ENCODE results near the gene IL36B. TPM values are rescaled to one million over a fixed set of nuclear protein-coding genes. Genes with fewer than 3 reads are reported as not detected.

The IL36B gene
- polyA plus RNA-seq, 1 of the 3 experiments (the other 2 are of a cell fraction): not detected

GRCh38 chr2:113028112-113028511 is 24.6 kb downstream of the IL36B start:
- TF ChIP-seq RXRA (IDR thresholded peaks at IDR 0.05; ENCODE audit: borderline replicate concordance, low read depth) (no peak), TAF1 (IDR thresholded peaks at IDR 0.05; ENCODE audit: borderline replicate concordance, low read depth, low read length) (no peak), POLR2AphosphoS5 (IDR thresholded peaks at IDR 0.05; ENCODE audit: low read depth, low read length) (no peak), SMC3 (IDR thresholded peaks at IDR 0.05; ENCODE audit: low read depth, low read length) (no peak)
- TF ChIP-seq, protein P1, sequence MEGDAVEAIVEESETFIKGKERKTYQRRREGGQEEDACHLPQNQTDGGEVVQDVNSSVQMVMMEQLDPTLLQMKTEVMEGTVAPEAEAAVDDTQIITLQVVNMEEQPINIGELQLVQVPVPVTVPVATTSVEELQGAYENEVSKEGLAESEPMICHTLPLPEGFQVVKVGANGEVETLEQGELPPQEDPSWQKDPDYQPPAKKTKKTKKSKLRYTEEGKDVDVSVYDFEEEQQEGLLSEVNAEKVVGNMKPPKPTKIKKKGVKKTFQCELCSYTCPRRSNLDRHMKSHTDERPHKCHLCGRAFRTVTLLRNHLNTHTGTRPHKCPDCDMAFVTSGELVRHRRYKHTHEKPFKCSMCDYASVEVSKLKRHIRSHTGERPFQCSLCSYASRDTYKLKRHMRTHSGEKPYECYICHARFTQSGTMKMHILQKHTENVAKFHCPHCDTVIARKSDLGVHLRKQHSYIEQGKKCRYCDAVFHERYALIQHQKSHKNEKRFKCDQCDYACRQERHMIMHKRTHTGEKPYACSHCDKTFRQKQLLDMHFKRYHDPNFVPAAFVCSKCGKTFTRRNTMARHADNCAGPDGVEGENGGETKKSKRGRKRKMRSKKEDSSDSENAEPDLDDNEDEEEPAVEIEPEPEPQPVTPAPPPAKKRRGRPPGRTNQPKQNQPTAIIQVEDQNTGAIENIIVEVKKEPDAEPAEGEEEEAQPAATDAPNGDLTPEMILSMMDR (IDR thresholded peaks at IDR 0.05): no peak
- Histone ChIP-seq H2AFZ (ENCODE audit: low read depth) (no peak overlapping the region), H3K9ac (no peak overlapping the region), H3K9me3 (no peaks in the 10 kb centered on the region), H3K4me2 (no peak overlapping the region), H3F3A (replicated peaks; ENCODE audit: insufficient read depth) (no peaks in the 10 kb centered on the region), H3K36me3 (replicated peaks in 1 of 2; ENCODE audit: control insufficient read depth in 1 of 2, insufficient read depth in 2 of 2, low read length in 1 of 2) (no peaks in the 10 kb centered on the region), H4K20me1 (ENCODE audit: insufficient read depth) (no peaks in the 10 kb centered on the region), H3K79me2 (ENCODE audit: insufficient read depth) (no peaks in the 10 kb centered on the region), H3K27me3 (ENCODE audit: insufficient read depth) (peaks cover 5% of the 10 kb centered on the region; the same call in 1 of the 2 replicates), H3K9me2 (no peaks in the 10 kb centered on the region), H3K4me1 (ENCODE audit: control insufficient read depth in 1 of 2, insufficient read depth in 2 of 2, low read depth in 1 of 2, low read length in 1 of 2) (no peaks in the 10 kb centered on the region), H3K27ac (ENCODE audit: low read depth in 2 of 2, low read length in 1 of 2) (no peak overlapping the region), H3K4me3 (ENCODE audit: low read depth in 2 of 2, low read length in 1 of 2) (no peak overlapping the region)
- CTCF ChIA-PET: interaction anchor here (1.1 kb wide), 1 partner anchor 9 kb away, joined by 3 read pairs; no protein-coding TSS in a partner anchor
- no peak for DNase-seq
- POLR2A ChIA-PET: no interaction called here
- 0% methylated on average over 1 of the region's 1 CpG for WGBS (ENCODE audit: low lambda C conversion rate)

DNA sequence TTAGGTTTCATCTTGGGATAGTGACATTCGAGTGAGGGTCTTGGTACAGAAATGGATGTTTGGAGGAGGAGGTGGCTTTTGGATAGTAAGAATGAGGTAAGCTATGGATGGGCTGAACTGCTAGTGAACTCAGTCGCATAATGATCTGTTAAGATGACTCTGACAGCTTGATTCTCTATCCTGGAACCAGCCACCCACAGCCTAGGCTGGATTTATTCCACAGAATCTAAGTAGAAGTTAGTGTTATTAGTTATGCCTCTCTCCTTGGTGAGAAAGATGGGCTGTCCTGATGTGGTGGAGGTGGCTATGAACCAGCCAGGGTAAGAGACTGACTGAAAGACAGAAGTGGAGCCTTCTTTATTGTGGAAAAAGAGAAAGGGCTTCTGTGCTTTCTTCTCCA is 25.0 kb downstream of the IL36B start:
- no peak for DNase-seq
- no peak overlapping the region for H3K9ac ChIP-seq
- CTCF ChIA-PET: interaction anchor here (1.1 kb wide), 1 partner anchor 9 kb away, joined by 3 read pairs; no protein-coding TSS in a partner anchor
- no peaks in the 10 kb centered on the region for H3K4me1 ChIP-seq (ENCODE audit: control insufficient read depth in 1 of 2, insufficient read depth in 2 of 2, low read depth in 1 of 2, low read length in 1 of 2)
- H3F3A ChIP-seq (replicated peaks; ENCODE audit: insufficient read depth): no peaks in the 10 kb centered on the region
- POLR2A ChIA-PET: no interaction called here
- 3% methylated on average over 2 of the region's 2 CpGs for WGBS (ENCODE audit: low lambda C conversion rate)
- no peak overlapping the region for H3K4me3 ChIP-seq (ENCODE audit: low read depth in 2 of 2, low read length in 1 of 2)
- no peaks in the 10 kb centered on the region for H4K20me1 ChIP-seq (ENCODE audit: insufficient read depth)
- H3K27me3 ChIP-seq (ENCODE audit: insufficient read depth): peaks cover 5% of the 10 kb centered on the region; the same call in 1 of the 2 replicates
- no peaks in the 10 kb centered on the region for H3K9me2 ChIP-seq
- H3K9me3 ChIP-seq: no peaks in the 10 kb centered on the region
- no peaks in the 10 kb centered on the region for H3K79me2 ChIP-seq (ENCODE audit: insufficient read depth)
- no peak overlapping the region for H3K27ac ChIP-seq (ENCODE audit: low read depth in 2 of 2, low read length in 1 of 2)
- H2AFZ ChIP-seq (ENCODE audit: low read depth): no peak overlapping the region
- TF ChIP-seq POLR2AphosphoS5 (IDR thresholded peaks at IDR 0.05; ENCODE audit: low read depth, low read length): no peak
- TF ChIP-seq RAD21 (IDR thresholded peaks at IDR 0.05; ENCODE audit: low read length): no peak
- no peak for TF ChIP-seq EP300 (IDR thresholded peaks at IDR 0.05; ENCODE audit: borderline replicate concordance in 1 of 2, low read depth in 1 of 2, low read length in 1 of 2)
- H3K36me3 ChIP-seq (replicated peaks in 1 of 2; ENCODE audit: control insufficient read depth in 1 of 2, insufficient read depth in 2 of 2, low read length in 1 of 2): no peaks in the 10 kb centered on the region
- H3K4me2 ChIP-seq: no peak overlapping the region

DNA sequence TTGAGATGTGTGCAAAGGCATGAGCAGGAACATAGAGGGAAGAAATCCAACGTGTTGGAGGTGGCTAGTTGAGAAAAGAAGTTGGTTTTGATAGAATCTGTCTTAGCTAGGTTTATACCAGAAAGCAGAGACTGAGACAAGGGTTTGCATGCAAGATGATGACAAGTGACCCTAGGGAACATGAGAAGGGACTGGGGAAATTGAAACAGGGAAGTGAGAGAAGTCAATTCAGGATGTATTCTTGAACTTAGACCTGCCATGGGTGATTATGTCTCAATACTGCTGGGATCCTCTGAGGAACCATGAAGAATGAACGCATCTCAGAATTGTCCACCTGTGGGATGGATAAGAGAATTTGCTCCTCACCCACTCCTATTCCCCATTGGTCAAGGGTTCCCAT is 26.9 kb downstream of the IL36B start:
- H3K27ac ChIP-seq (ENCODE audit: low read depth in 2 of 2, low read length in 1 of 2): no peak overlapping the region
- H3K4me2 ChIP-seq: no peak overlapping the region
- H3K27me3 ChIP-seq (ENCODE audit: insufficient read depth): peaks cover 5% of the 10 kb centered on the region; the same call in 1 of the 2 replicates
- no peak for TF ChIP-seq IRF3 (IDR thresholded peaks at IDR 0.05; ENCODE audit: low read depth, low read length)
- no peak for TF ChIP-seq EP300 (IDR thresholded peaks at IDR 0.05; ENCODE audit: borderline replicate concordance in 1 of 2, low read depth in 1 of 2, low read length in 1 of 2)
- TF ChIP-seq, protein P2, sequence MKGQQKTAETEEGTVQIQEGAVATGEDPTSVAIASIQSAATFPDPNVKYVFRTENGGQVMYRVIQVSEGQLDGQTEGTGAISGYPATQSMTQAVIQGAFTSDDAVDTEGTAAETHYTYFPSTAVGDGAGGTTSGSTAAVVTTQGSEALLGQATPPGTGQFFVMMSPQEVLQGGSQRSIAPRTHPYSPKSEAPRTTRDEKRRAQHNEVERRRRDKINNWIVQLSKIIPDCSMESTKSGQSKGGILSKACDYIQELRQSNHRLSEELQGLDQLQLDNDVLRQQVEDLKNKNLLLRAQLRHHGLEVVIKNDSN (IDR thresholded peaks at IDR 0.05; ENCODE audit: borderline replicate concordance, low read depth): no peak
- TF ChIP-seq, protein P3, sequence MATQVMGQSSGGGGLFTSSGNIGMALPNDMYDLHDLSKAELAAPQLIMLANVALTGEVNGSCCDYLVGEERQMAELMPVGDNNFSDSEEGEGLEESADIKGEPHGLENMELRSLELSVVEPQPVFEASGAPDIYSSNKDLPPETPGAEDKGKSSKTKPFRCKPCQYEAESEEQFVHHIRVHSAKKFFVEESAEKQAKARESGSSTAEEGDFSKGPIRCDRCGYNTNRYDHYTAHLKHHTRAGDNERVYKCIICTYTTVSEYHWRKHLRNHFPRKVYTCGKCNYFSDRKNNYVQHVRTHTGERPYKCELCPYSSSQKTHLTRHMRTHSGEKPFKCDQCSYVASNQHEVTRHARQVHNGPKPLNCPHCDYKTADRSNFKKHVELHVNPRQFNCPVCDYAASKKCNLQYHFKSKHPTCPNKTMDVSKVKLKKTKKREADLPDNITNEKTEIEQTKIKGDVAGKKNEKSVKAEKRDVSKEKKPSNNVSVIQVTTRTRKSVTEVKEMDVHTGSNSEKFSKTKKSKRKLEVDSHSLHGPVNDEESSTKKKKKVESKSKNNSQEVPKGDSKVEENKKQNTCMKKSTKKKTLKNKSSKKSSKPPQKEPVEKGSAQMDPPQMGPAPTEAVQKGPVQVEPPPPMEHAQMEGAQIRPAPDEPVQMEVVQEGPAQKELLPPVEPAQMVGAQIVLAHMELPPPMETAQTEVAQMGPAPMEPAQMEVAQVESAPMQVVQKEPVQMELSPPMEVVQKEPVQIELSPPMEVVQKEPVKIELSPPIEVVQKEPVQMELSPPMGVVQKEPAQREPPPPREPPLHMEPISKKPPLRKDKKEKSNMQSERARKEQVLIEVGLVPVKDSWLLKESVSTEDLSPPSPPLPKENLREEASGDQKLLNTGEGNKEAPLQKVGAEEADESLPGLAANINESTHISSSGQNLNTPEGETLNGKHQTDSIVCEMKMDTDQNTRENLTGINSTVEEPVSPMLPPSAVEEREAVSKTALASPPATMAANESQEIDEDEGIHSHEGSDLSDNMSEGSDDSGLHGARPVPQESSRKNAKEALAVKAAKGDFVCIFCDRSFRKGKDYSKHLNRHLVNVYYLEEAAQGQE (IDR thresholded peaks at IDR 0.05; ENCODE audit: low read depth, low read length): no peak
- TF ChIP-seq MEF2A (IDR thresholded peaks at IDR 0.05; ENCODE audit: borderline replicate concordance, low read depth): no peak
- no peaks in the 10 kb centered on the region for H3F3A ChIP-seq (replicated peaks; ENCODE audit: insufficient read depth)
- no peaks in the 10 kb centered on the region for H3K36me3 ChIP-seq (replicated peaks in 1 of 2; ENCODE audit: control insufficient read depth in 1 of 2, insufficient read depth in 2 of 2, low read length in 1 of 2)
- WGBS (ENCODE audit: low lambda C conversion rate): 1% methylated on average over 2 of the region's 2 CpGs
- no peaks in the 10 kb centered on the region for H3K4me1 ChIP-seq (ENCODE audit: control insufficient read depth in 1 of 2, insufficient read depth in 2 of 2, low read depth in 1 of 2, low read length in 1 of 2)
- no peaks in the 10 kb centered on the region for H3K9me3 ChIP-seq
- H4K20me1 ChIP-seq (ENCODE audit: insufficient read depth): no peaks in the 10 kb centered on the region
- H2AFZ ChIP-seq (ENCODE audit: low read depth): no peak overlapping the region
- ChIA-PET CTCF (no interaction called here), POLR2A (no interaction called here)
- no peak overlapping the region for H3K9ac ChIP-seq
- no peak overlapping the region for H3K4me3 ChIP-seq (ENCODE audit: low read depth in 2 of 2, low read length in 1 of 2)
- no peaks in the 10 kb centered on the region for H3K9me2 ChIP-seq
- no peaks in the 10 kb centered on the region for H3K79me2 ChIP-seq (ENCODE audit: insufficient read depth)
- no peak for DNase-seq
